DOHH2 (cell line): ENCODE results near the gene SHROOM3.

Experiments
- CTCF ChIP-seq: fragments of 200-600 bp; sonication (generic); IDR thresholded peaks from one replicate; pipeline ENCODE4 v1.5.1; 2014; ENCODE audit warnings: antibody characterized with exemption, mild to moderate bottlenecking, low read depth, low read length; ENCODE audit not compliant: poor library complexity, severe bottlenecking
- EZH2phosphoT487 ChIP-seq: fragments of 200-600 bp; sonication (generic); IDR thresholded peaks from 2 replicates; pipeline ENCODE4 v1.6.1; 2017; ENCODE audit warnings: borderline replicate concordance, mild to moderate bottlenecking, antibody characterized with exemption, low read length, moderate library complexity, mixed read lengths

DNA sequence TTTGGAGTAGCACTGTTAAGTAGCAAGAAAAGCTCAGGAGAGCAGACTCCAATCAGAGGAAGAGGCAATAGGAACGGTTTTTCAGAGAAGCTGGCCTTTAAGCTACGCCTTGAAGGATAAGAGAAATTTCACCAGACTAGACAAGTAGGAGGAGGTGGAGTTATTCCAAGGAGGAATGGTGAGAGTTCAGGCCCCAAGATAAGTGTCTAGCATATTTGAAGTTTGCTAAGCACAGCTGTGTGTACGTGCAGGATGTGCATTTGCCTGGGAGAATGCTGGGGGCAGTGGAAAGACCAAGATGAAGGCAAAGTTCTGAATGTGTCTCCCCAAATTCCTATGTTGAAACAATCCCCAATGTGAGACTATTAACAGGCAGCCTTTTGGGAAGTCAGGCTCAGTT is 371.3 kb downstream of the SHROOM3 start:
- TF ChIP-seq CTCF, result no peak
- no peak for TF ChIP-seq EZH2phosphoT487
